ENCODE measurements around the gene VMA21.
A peak's percentile ranks its signal among the peaks of the same experiment; 100 is the strongest.

VMA21 gene, protein sequence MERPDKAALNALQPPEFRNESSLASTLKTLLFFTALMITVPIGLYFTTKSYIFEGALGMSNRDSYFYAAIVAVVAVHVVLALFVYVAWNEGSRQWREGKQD

DNA sequence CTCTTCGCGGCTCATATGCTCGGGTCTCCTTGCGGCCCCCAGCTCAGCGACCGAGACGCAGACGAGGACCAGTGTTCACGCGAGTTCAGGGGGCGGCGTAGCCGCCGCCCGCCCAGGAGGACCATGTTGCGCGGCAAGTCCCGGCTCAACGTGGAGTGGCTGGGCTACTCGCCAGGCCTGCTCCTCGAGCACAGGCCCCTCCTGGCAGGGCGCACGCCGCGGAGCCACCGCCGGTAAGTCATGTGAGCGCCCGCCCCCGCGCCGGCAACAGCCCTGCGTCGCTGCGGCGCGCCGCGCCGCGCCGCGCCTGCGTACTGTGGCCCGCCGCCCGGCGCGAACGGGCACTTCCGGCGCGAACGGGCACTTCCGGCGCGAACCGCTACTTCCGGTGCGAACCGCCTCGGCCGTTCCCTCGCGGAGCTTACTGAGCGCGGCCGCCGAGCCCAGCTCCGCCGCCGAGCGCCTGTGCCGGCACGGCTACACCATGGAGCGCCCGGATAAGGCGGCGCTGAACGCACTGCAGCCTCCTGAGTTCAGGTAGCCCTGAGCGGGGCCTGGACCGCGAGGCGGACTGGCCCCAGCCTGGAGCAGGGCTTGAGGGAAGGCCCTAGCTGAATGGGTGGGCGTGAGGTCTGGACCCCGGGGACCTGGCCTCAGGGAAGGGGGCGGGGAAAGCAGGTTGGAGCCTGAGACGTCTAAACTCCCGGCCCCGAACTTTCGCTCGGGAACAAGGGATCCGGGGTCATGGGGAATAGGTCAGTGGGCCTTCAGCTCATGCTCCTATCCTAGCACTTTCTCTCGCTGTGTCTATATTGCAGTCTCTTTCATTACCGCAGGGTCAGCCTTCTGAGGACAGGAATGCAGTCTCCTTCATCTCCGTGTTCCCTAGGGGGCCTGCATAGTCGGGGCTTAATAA is at the start of gene VMA21:
Gene VMA21 (plus strand): TSS at position 382 of the 916 bp plus-strand sequence. CDS start 103 bp downstream, at position 485.
- DNase-seq (ENCODE audit: low spot score), result peak; percentile 74

DNA sequence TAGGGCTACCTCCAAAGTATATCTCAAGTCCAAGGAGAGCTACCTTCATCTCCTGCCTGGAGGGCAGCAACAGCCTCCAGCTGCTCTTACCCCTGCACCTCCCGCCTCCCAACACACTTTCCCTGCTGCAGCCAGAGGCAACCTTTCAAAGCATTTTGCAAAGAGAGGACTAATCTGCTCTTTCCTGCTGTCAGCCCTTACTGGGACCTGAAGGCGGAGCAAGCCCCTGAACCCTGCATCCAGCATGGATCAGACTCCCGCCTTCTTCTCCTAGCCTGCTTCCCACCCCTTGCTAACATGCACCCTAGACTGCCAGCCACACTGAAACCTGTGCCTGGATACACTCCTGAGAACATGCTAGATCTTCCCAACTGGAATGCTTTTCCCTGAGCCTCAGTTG is 37.7 kb upstream of the VMA21 start:
- DNase-seq (ENCODE audit: low spot score), result no peak

DNA sequence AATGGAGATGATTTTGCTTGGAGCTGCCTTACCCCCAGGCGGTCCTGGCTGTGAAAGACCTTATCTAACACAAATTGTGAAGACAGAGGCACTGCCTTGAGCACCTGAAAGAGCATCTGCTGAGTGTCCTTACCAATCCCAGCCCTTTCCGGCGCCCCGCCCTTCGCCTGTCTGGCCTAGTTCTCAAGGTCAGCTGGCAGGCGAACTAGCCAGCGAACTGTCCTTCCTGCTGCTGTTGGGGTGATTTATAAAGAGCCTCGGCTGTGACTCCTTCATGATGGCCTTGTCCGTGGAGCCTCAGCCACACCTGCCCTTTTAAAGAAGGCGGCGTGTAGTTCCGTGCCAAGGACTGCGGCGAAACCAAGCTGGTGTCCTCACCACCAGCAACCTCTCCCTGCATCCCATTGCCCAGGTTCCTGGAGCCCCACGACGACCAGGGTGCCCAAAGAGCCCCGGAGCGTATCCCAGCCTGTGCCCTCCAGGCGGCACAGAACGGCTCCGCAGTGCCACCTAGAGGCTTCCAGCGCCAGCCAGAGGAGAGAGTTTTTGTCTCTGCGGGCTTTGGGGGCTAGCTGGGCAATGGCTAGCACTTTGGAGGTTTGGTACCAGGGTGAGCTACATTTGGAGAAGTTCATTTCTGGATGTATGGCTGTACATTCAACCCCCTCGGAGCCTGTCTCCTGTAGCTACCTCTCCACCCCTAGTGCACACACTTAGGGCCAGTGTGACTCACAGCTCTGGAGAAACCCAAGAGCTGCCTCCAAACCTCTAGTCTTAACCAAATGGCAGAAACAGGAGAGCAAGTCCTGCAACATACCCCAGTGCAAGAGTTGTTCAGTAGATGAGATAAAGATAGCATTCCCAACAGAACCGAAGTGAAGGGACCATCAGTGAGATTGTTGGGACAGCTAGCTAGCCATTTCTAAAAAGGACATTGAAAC is 36.8 kb upstream of the VMA21 start:
- peak; percentile 3 for DNase-seq (ENCODE audit: low spot score)

DNA sequence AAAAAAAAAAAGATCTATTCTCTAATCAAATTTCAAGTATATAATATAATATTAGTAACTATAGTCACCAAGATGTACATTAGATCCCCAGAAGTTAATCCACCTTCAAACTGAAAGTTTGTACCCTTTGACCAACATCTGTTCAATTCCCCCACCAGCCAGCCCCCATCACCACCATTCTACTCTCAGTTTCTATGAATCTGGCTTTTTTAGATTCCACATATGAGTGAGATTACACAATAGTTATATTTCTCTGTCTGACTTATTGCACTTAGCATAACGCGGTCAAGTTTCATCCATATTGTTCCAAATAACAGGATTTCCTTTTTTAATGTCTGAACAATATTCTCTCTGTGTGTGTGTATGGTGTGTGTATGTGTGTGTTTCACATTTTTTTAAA is 33.7 kb upstream of the VMA21 start:
- no peak for DNase-seq (ENCODE audit: low spot score)

DNA sequence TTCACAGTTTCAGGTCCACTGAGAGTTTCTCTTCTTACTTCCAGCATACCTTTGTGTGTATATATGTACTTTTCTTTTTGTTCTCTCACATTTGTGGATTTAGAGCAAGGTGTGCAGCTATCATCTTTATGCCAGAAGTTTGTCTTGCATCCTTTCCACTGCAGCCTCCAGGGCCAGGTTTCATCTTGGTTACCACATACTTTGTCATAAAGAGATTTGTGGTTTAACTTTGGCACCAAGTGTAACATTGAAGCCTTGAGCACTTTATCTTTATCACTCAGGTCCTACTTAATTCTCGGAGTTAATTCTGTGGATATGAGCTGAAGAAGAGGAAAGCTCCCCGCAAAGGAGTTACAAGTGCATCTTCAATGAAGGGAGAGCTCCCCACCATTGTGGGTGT is 31.4 kb upstream of the VMA21 start:
- no peak for DNase-seq (ENCODE audit: low spot score)

DNA sequence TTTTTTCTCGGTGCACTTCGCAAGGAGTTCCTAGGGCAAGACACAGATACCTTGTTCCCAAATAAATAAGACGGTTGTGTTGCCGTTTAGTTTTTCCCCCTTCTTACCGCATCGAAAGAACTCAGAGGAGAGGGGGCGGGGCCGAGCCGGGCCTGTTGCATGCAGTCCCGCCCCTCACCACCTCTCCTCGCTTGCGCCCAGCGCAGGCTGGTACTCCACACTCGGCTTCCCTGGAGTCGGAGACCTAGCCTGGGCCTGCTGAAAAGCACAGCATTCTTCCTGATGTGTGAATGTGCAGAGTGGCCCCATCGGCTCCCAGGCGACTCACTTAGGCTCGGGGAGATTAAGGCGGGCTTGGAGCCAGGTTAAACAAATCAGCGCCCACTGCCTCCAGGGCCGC is 26.1 kb upstream of the VMA21 start:
- no peak for DNase-seq (ENCODE audit: low spot score)

DNA sequence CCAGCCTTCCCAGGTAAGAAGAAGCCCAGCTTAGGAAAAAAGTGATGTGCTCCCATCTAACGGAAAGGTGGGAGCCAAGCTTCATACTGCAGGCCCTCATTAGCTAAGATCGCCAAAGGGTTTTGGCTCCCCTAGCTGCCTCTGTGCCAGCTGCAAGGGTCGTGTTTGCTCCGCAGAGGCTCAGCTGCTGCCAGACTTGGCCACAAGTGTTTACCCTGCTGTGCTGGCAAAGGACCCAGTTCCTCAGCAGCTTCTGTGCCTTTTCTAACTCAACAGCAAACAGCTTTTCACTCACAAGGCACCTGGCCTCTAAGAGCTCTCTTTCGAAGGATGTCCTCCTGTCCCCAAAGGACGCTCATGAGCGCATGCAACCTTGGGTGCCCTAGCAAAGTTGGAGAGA is 12.2 kb upstream of the VMA21 start:
- no peak for DNase-seq (ENCODE audit: low spot score)

DNA sequence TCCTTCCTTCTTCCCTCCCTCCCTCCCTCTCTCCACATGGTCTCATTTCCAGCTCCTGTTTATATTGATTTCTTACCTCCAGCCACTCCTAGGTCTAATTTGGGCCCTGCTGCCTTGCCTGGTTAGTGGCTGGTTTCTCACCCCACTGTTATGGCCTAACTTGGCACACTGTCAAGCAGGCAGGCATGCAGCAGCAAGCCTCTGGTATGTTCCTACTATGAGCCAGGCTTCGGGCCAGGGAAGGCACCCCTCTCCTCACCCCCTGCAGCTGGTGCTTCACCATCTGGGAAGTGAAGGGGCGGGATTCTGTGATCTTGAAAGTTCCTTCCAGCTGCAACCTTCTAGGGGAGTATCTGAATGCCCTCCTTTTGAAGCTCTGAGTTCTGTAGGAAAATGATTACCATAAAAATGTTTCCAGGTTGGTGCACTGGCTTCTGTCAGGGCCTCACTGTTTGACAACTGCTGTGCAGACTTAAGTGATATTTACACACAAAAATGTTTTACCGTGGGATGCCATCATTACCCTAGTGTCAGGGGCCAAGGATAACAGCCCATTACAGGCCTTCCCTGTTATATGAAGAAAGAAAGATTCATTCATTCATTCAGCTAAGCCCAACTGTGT is 10.1 kb upstream of the VMA21 start:
- no peak for DNase-seq (ENCODE audit: low spot score)

DNA sequence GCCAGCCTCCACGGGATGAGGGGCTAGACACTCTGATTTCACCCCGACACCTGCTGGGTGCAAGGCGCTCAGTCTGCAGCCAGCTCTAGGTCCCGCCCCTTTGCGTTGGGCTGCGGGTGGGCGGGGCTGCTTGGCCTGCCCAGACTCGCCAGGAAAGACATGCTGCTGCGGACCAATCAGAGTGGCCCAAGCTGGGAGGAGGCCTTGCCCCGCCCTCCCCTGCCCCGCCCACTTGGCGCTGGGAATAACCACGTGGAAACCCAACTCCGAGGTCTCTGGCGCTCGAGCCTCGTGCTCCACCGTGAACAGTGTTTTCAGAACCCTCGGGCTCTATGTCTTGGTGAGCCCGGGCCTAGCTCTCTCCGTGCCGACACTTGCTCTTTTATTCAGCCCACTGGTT is 5.3 kb upstream of the VMA21 start:
- no peak for DNase-seq (ENCODE audit: low spot score)

DNA sequence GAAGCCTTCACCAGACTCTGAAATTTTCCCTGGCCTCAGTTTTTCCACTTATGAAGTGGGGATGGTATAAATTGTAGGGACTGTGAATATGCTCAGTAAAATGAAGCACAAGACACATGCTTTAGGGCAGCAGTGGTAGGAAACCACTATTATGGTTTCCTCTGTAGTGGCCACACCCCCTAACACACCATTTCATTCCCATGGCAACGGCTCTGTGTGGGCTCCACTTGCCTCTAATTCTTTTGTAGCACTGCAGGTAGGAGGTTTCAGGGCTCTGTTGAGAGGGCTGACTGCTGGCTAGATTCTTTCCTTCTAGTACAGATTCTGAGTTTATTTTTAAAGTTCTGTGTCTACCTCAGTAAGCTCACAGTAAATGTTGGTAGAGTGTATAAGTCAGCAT is 3.5 kb upstream of the VMA21 start:
- DNase-seq (ENCODE audit: low spot score), result no peak

DNA sequence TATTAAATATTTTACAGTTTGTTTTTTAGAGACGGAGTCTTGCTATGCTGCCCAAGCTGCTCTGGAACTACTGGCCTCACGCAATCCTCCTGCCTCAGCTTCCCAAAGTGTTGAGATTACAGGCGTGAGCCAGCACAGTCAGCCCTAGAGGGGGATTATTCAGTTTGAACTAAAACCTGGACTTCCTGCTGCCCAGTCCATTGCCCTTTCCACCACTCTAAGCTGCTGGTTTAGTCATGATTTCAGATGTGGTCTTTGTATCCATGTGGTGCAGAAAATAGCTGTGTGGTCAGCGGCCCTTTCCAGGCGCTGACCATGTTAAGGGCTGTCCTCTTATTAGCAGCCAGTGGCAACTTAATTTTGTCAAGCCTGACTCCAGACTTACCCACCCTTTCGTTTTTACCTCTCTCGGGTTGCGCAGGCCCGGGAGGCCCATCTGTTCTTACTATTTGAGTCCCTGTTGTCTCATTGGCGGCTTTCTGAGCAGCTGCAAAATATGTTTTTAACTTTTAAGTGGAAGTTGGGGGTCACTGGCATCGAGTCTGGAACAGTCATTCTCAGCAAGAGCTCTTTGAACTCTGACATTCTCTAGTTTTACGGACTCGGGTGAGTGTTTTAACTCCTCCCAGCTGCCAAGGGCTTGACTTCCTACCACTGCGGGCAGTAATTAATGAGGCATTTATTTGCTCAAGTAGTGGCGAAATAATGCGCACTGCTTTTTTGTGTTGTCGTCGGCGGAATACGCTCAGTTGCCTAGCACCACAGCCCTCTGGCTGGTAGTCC is 773 bp upstream of the VMA21 start:
- DNase-seq (ENCODE audit: low spot score), result no peak

DNA sequence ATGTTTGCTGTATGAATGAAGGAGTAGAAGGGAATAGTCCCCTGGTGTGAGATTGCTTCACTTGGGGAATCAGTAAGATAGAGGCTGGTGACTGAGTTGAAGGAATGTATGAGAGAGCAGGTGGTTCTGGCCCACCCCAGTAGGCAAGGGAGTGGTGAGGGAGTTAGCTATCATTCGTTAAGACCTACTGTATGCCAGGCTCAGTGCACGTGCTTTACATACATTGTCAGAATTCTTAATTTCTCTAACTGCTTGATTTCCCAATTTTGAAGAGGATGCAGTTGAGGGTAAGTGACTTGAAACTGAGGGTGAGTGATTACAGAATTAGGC is 700 bp downstream of the VMA21 start:
- DNase-seq (ENCODE audit: low spot score), result peak; percentile 13

DNA sequence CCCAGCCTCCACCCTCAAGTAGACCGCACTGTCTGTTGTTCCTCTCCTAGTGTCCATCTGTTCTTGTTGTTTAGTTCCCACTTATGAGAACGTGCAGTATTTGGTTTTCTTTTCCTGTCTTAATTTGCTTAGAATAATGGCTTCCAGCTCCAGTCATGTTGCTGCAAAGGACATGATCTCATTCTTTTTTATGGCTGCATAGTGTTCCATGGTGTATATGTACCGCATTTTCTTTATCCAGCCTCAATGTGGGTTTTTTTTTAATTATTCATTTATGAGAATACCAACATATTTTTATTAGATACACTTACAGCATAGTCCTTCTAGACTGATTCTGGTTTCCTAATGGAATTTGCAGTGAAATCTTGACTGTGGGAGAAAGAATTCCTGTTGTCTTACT is 1.3 kb downstream of the VMA21 start:
- no peak for DNase-seq (ENCODE audit: low spot score)

DNA sequence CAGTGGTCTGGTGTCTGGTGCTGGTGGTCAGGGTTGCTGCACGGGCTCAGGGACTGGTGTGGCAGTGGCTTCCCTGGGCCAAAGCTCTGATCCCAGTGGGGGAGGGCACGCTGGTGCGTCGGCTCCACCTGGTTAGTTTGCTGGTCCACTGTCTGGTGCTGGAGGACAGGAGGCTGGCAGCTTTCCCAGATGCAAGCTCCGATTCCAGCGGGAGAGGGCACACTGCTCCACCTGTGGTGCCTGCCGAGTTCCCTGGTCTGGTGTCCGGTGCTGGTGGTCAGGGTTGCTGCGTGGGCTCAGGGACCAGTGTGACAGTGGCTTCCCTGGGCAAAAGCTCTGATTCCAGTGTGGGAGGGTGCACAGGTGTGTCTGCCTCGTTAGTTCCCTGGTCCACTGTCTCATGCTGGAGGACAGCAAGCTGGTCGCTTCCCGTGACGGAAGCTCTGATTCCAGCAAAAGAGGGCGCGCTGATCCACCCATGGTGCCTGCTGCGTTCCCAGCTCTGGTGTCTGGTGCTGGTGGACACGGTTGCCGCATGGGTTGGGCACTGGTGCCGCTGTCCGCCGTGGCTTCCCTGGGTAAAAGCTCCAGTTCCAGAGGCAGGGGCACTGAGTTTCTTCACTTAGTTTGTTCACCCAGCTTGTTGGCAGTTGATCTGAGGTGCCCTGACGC is 5.8 kb downstream of the VMA21 start:
- DNase-seq (ENCODE audit: low spot score), result no peak

DNA sequence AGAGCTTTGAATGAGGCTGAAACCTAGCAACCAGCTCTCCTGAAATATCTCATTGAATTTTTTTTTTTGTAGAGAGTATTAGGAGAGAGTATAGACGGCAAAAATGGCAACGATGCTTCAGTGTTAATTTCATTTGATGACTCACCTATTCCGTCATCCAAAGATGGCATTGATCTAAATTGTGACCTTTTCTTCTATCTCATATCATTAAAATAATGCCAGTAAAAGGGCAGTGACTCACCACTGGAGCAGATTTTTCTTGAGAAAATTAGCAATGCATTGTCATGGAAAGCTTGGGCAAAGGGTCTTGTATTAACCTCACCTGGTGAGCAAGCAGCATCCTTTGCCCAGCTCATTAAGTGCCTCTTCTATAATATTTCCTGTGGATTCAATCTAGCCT is 19.6 kb downstream of the VMA21 start:
- no peak for DNase-seq (ENCODE audit: low spot score)

DNA sequence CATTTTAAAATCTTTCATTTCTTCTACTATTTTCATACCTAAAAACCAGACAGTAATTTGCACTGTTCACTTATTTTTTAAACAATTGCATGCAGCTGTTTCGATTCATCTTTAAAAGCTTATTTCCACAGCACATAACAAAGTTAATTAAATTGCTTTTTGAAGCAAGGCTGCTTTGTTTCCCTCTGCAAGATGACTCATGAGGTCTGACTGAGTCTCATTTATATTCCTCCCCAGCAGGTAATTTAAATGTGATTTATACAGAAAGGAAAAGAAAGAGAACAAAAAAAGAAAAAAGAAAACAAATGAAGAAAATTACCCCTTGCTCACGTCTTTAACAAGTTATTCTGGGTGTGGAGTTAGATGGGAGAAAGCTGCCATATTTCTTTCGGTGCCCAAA is 22.8 kb downstream of the VMA21 start:
- no peak for DNase-seq (ENCODE audit: low spot score)

DNA sequence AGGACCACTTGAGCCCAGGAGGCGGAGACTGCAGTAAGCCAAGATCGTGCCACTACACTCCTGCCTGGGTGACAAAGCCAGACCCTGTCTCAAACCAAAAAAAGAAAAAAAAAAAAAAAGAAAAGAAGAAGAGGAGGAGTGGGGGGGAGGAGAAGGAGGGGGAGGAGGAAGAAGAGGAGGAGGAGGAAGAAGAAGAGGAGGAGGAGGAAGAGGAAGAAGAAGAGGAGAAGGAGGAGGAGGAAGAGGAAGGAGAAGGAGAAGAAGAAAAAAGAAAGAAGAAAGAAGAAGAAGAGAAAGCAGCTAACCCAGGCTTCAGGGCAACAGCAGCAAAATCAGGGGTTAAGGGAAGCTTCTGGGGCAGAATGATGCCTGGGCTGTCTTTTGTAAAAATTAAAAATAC is 27.5 kb downstream of the VMA21 start:
- no peak for DNase-seq (ENCODE audit: low spot score)

DNA sequence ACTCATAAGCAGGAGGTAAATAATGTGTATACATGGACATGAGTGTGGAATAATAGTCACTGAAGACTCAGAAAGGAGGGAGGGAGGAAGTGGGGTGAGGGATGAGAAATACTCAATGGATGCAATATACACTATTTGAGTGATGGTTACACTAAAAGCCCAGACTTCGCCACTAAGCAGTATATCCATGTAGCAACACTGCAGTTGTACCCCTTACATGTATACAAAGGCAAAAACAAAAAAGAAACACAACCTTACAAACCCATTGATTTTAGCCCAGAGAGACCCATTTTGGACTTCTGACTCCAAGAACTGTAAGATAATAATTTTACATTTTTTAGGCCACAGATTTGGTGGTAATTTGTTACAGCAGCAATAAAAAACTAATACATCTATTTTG is 51.5 kb downstream of the VMA21 start:
- DNase-seq (ENCODE audit: low spot score), result no peak

DNA sequence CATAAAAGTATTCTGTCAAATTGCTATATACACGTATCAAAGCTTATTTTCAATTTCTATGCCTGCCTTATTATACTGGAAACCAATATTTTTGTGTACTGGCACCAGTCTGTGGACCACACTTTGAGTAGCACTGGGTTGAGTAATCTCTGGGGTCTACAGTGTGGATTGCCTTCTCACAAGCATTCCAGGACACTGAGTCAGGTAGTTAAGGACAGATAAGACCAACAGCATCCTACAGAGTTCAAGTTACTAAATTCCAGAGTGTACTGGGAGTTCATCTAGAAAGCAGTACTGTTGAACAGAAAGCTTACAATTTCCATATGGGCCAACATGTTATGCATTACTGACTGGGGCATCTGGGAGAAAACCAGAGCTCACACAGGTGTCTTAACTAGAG is 61.8 kb downstream of the VMA21 start:
- DNase-seq (ENCODE audit: low spot score), result no peak

Measured in hematopoietic multipotent progenitor cell treated with erythropoietin and hydrocortisone succinate and interleukin-3 and kit ligand, for 17 days (in vitro differentiated cells).